Suprapubic skin (tissue), 4 donors: ENCODE data around the gene KLF9. TPM values are rescaled to one million over a fixed set of nuclear protein-coding genes. Genes with fewer than 3 reads are reported as not detected.

Source experiments
- DNase-seq, 2 donors: peaks; one replicate each; pipeline ENCODE4 v3.0.0-alpha.2; 2019; ENCODE audit warnings: low spot score in 2 of 2
- H3K27ac ChIP-seq: fragments of 200-600 bp; sonication (generic); one replicate; pipeline ENCODE4 v1.5.1; 2019
- H3K27me3 ChIP-seq: fragments of 200-600 bp; sonication (generic); one replicate; pipeline ENCODE4 v1.5.1; 2019
- H3K36me3 ChIP-seq: fragments of 200-600 bp; sonication (generic); one replicate; pipeline ENCODE4 v1.5.1; 2019
- H3K4me1 ChIP-seq: fragments of 200-600 bp; sonication (generic); one replicate; pipeline ENCODE4 v1.5.1; 2019
- H3K4me3 ChIP-seq: fragments of 200-600 bp; sonication (generic); one replicate; pipeline ENCODE4 v1.5.1; 2019; ENCODE audit warnings: mild to moderate bottlenecking
- H3K9me3 ChIP-seq: fragments of 200-600 bp; sonication (generic); one replicate; pipeline ENCODE4 v1.5.1; 2019
- CTCF ChIP-seq, 2 donors: fragments of 200-600 bp in 1 of 2; fragments of 450-650 bp in 1 of 2; sonication (generic) in 1 of 2; IDR thresholded peaks; one replicate each; pipeline ENCODE4 v1.5.1; 2016 to 2019; ENCODE audit warnings: antibody characterized with exemption in 2 of 2, mild to moderate bottlenecking in 1 of 2, moderate library complexity in 1 of 2
- EP300 ChIP-seq: sonication (generic); formaldehyde crosslinking; IDR thresholded peaks from one replicate; pipeline ENCODE4 v1.6.1; 2017; ENCODE audit warnings: antibody characterized with exemption
- POLR2A ChIP-seq, 2 donors: fragments of 450-650 bp; IDR thresholded peaks; one replicate each; pipeline ENCODE4 v1.6.1; 2017; ENCODE audit warnings: antibody characterized with exemption in 2 of 2, mild to moderate bottlenecking in 2 of 2, moderate library complexity in 2 of 2
- POLR2AphosphoS5 ChIP-seq, 3 donors: sonication (generic); formaldehyde crosslinking; IDR thresholded peaks; one replicate each; pipeline ENCODE4 v1.6.1; 2017; ENCODE audit warnings: antibody characterized with exemption in 3 of 3
- WGBS: methylation state at CpG from one replicate; pipeline ENCODE4 v1.1.5; 2018; 5-methylcytosine and 5-hydroxymethylcytosine counted together
- total RNA-seq, 4 donors: library from RNA; depleted of rRNA; stranded (reverse); fragments of >200 nt; gene quantifications; one replicate each; pipeline ENCODE4 v1.1.0, GENCODE V29; 2016

Gene KLF9
- total RNA-seq, 4 donors from 2014 or later: 90.0 to 118 (median 109) TPM

DNA sequence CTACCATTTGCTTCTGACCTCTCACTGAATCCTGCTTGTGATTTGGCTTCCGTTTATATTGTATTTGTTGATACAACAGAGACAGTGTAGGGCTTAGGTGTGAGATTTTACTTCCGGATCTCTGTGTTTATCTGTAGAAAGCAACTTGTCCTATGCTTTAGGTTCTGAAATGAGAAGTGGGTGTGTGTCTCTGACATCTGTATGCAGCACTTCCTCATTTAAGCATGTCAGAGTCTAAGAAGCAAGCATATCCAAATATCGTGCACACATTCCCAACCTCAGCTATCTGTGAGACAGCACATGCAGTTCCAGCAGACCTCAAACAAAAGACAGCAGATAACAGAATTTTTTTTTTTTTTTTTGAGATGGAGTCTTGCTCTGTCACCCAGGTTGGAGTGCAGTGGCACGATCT, 16.3 kb downstream of the KLF9 start:
- Histone ChIP-seq H3K27ac (no peak overlapping the region), H3K27me3 (no peaks in the 10 kb centered on the region)

GRCh38 chr9:70395652-70396051, 18.8 kb downstream of the KLF9 start:
- no peak for DNase-seq
- H3K4me1 ChIP-seq: peaks cover 90% of the 10 kb centered on the region
- no peaks in the 10 kb centered on the region for H3K9me3 ChIP-seq
- no peaks in the 10 kb centered on the region for H3K36me3 ChIP-seq
- no peak overlapping the region for H3K27ac ChIP-seq
- no peak overlapping the region for H3K4me3 ChIP-seq
- 81% methylated on average over 6 of the region's 6 CpGs for WGBS
- H3K27me3 ChIP-seq: no peaks in the 10 kb centered on the region
- no peak for TF ChIP-seq EP300
- no peak for TF ChIP-seq POLR2A (IDR thresholded peaks at IDR 0.05)
- TF ChIP-seq CTCF (IDR thresholded peaks at IDR 0.05): no peak
- TF ChIP-seq POLR2AphosphoS5 (IDR thresholded peaks at IDR 0.05): no peak

More for the DNA sequence above, 16.3 kb downstream of the KLF9 start:
- DNase-seq: no peak
- Histone ChIP-seq H3K36me3 (no peaks in the 10 kb centered on the region), H3K4me3 (peak overlapping the region; percentile 5), H3K4me1 (peaks cover 81% of the 10 kb centered on the region), H3K9me3 (no peaks in the 10 kb centered on the region)
- TF ChIP-seq POLR2AphosphoS5 (IDR thresholded peaks at IDR 0.05): peak in 1 of 3 donors; percentile 23
- no peak for TF ChIP-seq POLR2A (IDR thresholded peaks at IDR 0.05)
- TF ChIP-seq EP300: no peak
- WGBS: 35% methylated on average over 4 of the region's 4 CpGs

- peaks cover under 1% of the 10 kb centered on the region for H3K36me3 ChIP-seq
- no peaks in the 10 kb centered on the region for H3K9me3 ChIP-seq
- H3K27ac ChIP-seq: no peak overlapping the region
- H3K27me3 ChIP-seq: no peaks in the 10 kb centered on the region
- DNase-seq: no peak
- TF ChIP-seq POLR2AphosphoS5 (IDR thresholded peaks at IDR 0.05) (no peak), POLR2A (IDR thresholded peaks at IDR 0.05) (no peak), EP300 (no peak), CTCF (IDR thresholded peaks at IDR 0.05) (no peak)
- H3K4me3 ChIP-seq: no peak overlapping the region
- WGBS: 63% methylated on average over 3 of the region's 3 CpGs
- peaks cover 77% of the 10 kb centered on the region for H3K4me1 ChIP-seq
These were observed 21.6 kb downstream of the KLF9 start for GRCh38 chr9:70392850-70393249.

GRCh38 chr9:70392189-70392588, 22.3 kb downstream of the KLF9 start:
- Histone ChIP-seq H3K27me3 (no peaks in the 10 kb centered on the region), H3K36me3 (peaks cover 7% of the 10 kb centered on the region), H3K4me3 (no peak overlapping the region), H3K4me1 (peaks cover 70% of the 10 kb centered on the region), H3K9me3 (no peaks in the 10 kb centered on the region), H3K27ac (no peak overlapping the region)
- DNase-seq: no peak
- 67% methylated on average over 2 of the region's 2 CpGs for WGBS
- TF ChIP-seq POLR2AphosphoS5 (IDR thresholded peaks at IDR 0.05) (no peak), POLR2A (IDR thresholded peaks at IDR 0.05) (no peak), CTCF (IDR thresholded peaks at IDR 0.05) (no peak), EP300 (no peak)

- H3K4me1 ChIP-seq: peaks cover 62% of the 10 kb centered on the region
- no peaks in the 10 kb centered on the region for H3K27me3 ChIP-seq
- no peak for TF ChIP-seq CTCF (IDR thresholded peaks at IDR 0.05)
- TF ChIP-seq EP300: no peak
- no peak for TF ChIP-seq POLR2AphosphoS5 (IDR thresholded peaks at IDR 0.05)
- TF ChIP-seq POLR2A (IDR thresholded peaks at IDR 0.05): no peak
- H3K27ac ChIP-seq: no peak overlapping the region
- no peak for DNase-seq
- no peaks in the 10 kb centered on the region for H3K9me3 ChIP-seq
- H3K4me3 ChIP-seq: no peak overlapping the region
- peaks cover 19% of the 10 kb centered on the region for H3K36me3 ChIP-seq
- WGBS: 66% methylated on average over 2 of the region's 2 CpGs
These were observed 23.5 kb downstream of the KLF9 start for GRCh38 chr9:70390933-70391341.
